Activated B cell treated with CpG ODN at 0.5 μM for 24 hours (primary cell): ENCODE results near the gene NTF3. TPM values are rescaled to one million over a fixed set of nuclear protein-coding genes. Genes with fewer than 3 reads are reported as not detected.
"Not testable (repeated sequence)": the region's sequence is repeated elsewhere in the genome, so short reads cannot be mapped to it uniquely, and the experiment has no call there.

Source experiments
- ATAC-seq: fragments of 200-7000 bp; cut with Tn5 transposase; one replicate; pipeline ENCODE4 v1.10.0; 2021; ENCODE audit warnings: low read depth, mild to moderate bottlenecking, moderate library complexity
- CTCF ChIA-PET: fragments of 350-600 bp; sonication (Branson Sonifier 250); formaldehyde crosslinking; loops from one replicate; lab custom pipeline; 2021; ENCODE audit warnings: antibody characterized with exemption; lab: Charles Lee
- POLR2A ChIA-PET: fragments of 350-600 bp; sonication (Branson Sonifier 250); formaldehyde crosslinking; loops from one replicate; lab custom pipeline; 2021; ENCODE audit warnings: antibody characterized with exemption; lab: Charles Lee
- DNase-seq: peaks from one replicate; pipeline ENCODE4 v3.0.0; 2022
- H3K27ac Mint-ChIP-seq: one replicate; pipeline ENCODE4 v1.8.0; 2020; ENCODE audit warnings: mixed read lengths
- H3K27me3 Mint-ChIP-seq: one replicate; pipeline ENCODE4 v1.8.0; 2021; ENCODE audit warnings: mixed read lengths
- H3K36me3 Mint-ChIP-seq: one replicate; pipeline ENCODE4 v1.8.0; 2021; ENCODE audit warnings: low read depth, mixed read lengths
- H3K4me1 Mint-ChIP-seq: one replicate; pipeline ENCODE4 v1.8.0; 2021; ENCODE audit warnings: mixed read lengths
- H3K4me3 Mint-ChIP-seq: one replicate; pipeline ENCODE4 v1.8.0; 2020; ENCODE audit warnings: mild to moderate bottlenecking, mixed read lengths
- H3K9me3 Mint-ChIP-seq: one replicate; pipeline ENCODE4 v1.8.0; 2020; ENCODE audit warnings: mixed read lengths
- intact Hi-C: fragments of 100-400 bp; cut with micrococcal nuclease; formaldehyde crosslinking; loops from one replicate; pipeline ENCODE4 v1.15.1; 2024
- total RNA-seq: library from RNA; stranded (reverse); gene quantifications from 2 replicates; pipeline ENCODE4 v1.2.3, GENCODE V29; 2022
- TF ChIP-seq, protein P1 (sequence below): fragments of 200-600 bp; IDR thresholded peaks from one replicate; pipeline ENCODE4 v1.8.0; 2022; ENCODE audit warnings: antibody characterized with exemption, mild to moderate bottlenecking

Gene NTF3
- total RNA-seq, 1 donor from 2014 or later, result not detected

DNA sequence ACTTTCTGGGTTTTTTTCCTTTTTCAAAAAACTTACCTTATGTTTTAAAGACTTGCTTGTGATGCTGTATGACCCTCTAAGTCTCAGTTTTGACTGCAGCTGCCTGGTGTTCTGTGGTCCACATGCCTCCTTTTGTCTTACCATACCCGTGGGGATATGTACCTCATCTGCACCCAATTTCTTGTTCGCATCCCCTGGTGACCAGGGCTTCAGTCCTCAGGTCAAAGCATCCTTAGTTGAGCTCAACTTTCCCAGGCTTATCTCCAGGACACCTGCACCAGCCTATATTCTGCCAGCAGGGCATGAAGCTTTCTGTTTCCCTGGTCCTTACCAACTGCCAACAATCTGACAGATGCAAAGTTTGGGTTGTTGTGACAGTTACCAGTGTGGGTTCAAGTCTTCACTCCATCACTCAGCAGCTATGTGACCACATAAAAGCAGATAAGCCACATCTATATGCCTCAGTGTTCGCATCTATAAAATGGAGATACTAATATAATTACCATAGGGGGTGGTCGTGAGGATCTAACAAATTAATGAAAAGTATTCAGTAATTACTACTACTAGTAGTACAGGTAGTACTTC is 94.0 kb downstream of the NTF3 start:
- H3K9me3 Mint-ChIP-seq, result no peaks in the 10 kb centered on the region
- POLR2A ChIA-PET, result no interaction called here
- CTCF ChIA-PET, result no interaction called here
- no peak for ATAC-seq
- no peaks in the 10 kb centered on the region for H3K36me3 Mint-ChIP-seq
- H3K4me1 Mint-ChIP-seq, result no peaks in the 10 kb centered on the region
- H3K27ac Mint-ChIP-seq, result no peak overlapping the region
- H3K27me3 Mint-ChIP-seq, result peaks cover under 1% of the 10 kb centered on the region
- no peak for DNase-seq
- intact Hi-C loops, result no loop called here
- TF ChIP-seq, protein P1, sequence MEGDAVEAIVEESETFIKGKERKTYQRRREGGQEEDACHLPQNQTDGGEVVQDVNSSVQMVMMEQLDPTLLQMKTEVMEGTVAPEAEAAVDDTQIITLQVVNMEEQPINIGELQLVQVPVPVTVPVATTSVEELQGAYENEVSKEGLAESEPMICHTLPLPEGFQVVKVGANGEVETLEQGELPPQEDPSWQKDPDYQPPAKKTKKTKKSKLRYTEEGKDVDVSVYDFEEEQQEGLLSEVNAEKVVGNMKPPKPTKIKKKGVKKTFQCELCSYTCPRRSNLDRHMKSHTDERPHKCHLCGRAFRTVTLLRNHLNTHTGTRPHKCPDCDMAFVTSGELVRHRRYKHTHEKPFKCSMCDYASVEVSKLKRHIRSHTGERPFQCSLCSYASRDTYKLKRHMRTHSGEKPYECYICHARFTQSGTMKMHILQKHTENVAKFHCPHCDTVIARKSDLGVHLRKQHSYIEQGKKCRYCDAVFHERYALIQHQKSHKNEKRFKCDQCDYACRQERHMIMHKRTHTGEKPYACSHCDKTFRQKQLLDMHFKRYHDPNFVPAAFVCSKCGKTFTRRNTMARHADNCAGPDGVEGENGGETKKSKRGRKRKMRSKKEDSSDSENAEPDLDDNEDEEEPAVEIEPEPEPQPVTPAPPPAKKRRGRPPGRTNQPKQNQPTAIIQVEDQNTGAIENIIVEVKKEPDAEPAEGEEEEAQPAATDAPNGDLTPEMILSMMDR, result no peak
- no peak overlapping the region for H3K4me3 Mint-ChIP-seq

DNA sequence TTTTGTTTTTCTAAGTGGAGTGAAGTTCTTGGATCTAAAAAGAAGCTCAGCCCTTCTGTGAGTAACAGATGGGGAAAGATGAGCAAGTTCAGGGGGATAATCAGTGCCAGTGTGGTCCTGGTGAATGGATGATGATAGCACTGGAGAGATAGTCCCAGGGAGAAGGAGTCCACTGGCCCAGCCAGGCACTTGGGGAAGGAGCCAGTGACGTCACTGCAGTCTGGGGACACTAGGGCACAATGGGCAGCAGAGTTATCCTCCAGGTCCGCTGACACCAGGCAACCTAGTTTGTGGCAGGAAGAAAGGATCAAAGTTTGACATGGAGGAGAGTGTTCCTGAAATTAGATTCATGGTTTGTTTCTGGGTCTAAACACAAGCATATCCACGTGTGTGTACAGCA is 101.5 kb downstream of the NTF3 start:
- ATAC-seq, result no peak
- CTCF ChIA-PET, result no interaction called here
- Mint-ChIP-seq H3K4me3 (no peak overlapping the region), H3K27ac (no peak overlapping the region), H3K4me1 (no peaks in the 10 kb centered on the region), H3K9me3 (peaks cover 3% of the 10 kb centered on the region), H3K27me3 (peaks cover 16% of the 10 kb centered on the region), H3K36me3 (no peaks in the 10 kb centered on the region)
- TF ChIP-seq, protein P1, result no peak
- DNase-seq, result no peak
- intact Hi-C loops, result no loop called here
- POLR2A ChIA-PET, result no interaction called here

DNA sequence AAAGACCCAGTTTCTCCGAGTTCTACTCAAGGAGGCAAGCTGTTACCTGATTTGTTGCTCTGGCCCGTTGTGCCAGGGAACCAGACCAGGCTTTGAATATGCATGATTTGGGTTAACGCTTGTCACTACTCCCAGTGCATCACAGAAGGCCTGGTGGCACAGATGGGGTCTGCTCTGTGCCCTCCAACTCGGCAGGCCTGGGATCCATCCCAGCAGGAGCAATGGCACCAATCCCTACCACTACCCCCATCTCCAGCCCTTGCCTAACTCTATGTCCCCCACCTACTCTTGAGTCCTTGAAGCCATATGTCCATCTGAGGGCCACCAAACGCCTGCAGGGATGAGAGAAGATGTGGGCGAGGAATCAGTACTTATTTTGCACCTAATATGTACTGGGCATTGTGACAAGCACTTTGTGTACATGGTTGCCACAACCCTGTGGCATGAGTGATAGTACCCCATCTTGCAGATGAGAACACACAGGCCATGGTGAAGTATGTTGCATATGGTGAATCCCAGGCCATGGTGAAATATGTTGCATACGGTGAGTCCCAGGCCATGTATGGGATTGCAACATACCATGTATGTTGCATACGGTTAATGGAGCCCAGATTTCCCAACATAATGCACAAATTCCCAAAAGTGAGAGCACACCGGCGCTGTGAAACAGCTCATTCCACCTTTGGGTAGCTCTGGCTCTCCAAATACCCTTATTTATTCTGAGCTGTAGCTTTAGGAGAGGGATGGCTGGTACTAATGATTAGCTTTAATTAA is 102.7 kb downstream of the NTF3 start:
- ChIA-PET POLR2A (no interaction called here), CTCF (no interaction called here)
- peaks cover 3% of the 10 kb centered on the region for H3K9me3 Mint-ChIP-seq
- H3K27me3 Mint-ChIP-seq, result peaks cover 16% of the 10 kb centered on the region
- H3K27ac Mint-ChIP-seq, result no peak overlapping the region
- TF ChIP-seq, protein P1, result no peak
- ATAC-seq, result no peak
- no peaks in the 10 kb centered on the region for H3K4me1 Mint-ChIP-seq
- intact Hi-C loops, result no loop called here
- H3K36me3 Mint-ChIP-seq, result no peaks in the 10 kb centered on the region
- no peak overlapping the region for H3K4me3 Mint-ChIP-seq
- no peak for DNase-seq

DNA sequence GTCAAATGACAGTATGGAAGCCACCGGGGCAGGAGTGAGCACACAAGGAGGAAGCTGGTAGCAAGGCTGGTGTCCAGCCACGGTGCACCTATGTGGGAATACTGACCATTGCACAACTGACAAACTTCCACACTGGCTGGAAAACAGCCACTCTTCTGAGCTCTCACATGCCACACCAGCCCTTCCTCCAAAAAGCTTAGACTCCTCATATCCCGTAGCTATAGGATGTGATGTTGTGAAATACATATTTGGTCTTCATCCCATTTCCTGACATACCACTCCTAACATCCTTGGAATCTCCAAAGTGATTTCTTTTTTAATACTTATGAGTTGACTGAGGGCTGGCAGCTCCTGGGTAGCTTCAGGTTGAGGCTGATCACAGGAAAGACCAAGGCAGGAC is 103.6 kb downstream of the NTF3 start:
- Mint-ChIP-seq H3K27ac (no peak overlapping the region), H3K9me3 (peaks cover 3% of the 10 kb centered on the region), H3K27me3 (peaks cover 16% of the 10 kb centered on the region), H3K36me3 (no peaks in the 10 kb centered on the region), H3K4me1 (no peaks in the 10 kb centered on the region), H3K4me3 (no peak overlapping the region)
- TF ChIP-seq, protein P1, result no peak
- ATAC-seq (no peak), DNase-seq (no peak)
- ChIA-PET CTCF (no interaction called here), POLR2A (no interaction called here)
- intact Hi-C loops, result no loop called here

DNA sequence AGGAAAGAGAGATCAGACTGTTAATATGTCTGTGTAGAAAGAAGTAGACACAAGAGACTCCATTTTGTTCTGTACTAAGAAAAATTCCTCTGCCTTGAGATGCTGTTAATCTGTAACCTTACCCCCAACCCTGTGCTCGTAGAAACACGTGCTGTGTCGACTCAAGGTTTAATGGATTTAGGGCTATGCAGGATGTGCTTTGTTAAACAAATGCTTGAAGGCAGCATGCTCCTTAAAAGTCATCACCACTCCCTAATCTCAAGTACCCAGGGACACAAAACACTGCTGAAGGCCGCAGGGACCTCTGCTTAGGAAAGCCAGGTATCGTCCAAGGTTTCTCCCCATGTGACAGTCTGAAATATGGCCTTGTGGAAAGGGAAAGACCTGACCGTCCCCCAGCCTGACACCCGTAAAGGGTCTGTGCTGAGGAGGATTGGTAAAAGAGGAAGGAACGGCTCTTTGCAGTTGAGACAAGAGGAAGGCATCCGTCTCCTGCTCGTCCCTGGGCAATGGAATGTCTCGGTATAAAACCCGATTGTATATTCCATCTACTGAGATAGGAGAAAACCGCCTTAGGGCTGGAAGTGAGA is 105.2 kb downstream of the NTF3 start:
- DNase-seq, ATAC-seq, intact Hi-C loops, H3K4me1 Mint-ChIP-seq, H3K36me3 Mint-ChIP-seq, CTCF ChIA-PET, H3K9me3 Mint-ChIP-seq, H3K4me3 Mint-ChIP-seq, POLR2A ChIA-PET, H3K27ac Mint-ChIP-seq: not testable (repeated sequence)
- peaks cover 12% of the 10 kb centered on the region for H3K27me3 Mint-ChIP-seq
